GM19328 (cell line): Measurements from ENCODE around the gene SPN.
"Not testable (repeated sequence)": the region's sequence is repeated elsewhere in the genome, so short reads cannot be mapped to it uniquely, and the experiment has no call there.

ENCODE experiments used
- ATAC-seq: cut with Tn5 transposase; IDR thresholded peaks from one replicate; pipeline ENCODE4 v1.9.1; 2021; ENCODE audit warnings: mild to moderate bottlenecking, moderate library complexity; ENCODE audit not compliant: unreplicated experiment

The SPN gene

DNA sequence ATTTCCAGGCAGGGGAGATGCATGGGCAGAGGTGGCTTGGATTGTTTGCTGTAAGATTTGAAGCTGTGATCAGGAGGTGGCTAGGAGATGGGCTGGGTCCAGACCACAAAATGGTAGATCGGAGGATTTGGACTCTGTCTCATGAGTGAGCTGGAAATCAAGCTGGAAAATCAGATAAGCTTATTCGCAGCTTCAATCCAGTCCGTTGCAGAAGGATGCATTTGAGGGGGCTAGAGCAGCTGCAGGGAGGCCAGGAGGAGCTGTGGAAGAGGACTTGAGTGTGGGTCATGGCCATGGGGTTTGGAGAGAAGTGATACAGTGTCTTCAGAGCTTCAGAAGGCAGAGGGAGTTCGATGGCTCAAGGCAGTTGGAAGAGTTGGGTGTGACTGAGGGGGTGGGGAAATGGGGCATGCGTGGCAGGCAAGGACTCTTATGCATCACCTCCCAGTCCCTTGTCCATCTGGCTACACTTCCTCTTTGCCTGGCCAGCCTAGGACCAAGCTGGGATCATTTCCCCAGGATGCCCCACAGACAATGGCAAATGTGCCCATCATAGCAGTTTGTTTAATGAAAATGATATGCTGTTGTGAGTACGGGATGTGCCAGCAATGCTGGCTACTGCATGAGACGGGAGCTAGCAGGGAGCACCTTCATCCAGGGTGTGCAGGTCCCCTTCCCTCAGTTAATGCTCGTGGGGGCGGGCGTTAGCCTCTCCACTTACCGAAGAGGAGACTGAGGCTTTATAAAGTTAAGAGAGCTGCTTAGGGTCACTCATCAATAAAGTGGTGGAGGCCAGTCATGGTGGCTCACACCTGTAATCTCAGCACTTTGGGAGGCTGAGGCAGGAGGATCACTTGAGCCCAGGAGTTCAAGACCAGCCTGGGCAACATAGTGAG, 36.5 kb downstream of the SPN start:
- ATAC-seq: no peak

DNA sequence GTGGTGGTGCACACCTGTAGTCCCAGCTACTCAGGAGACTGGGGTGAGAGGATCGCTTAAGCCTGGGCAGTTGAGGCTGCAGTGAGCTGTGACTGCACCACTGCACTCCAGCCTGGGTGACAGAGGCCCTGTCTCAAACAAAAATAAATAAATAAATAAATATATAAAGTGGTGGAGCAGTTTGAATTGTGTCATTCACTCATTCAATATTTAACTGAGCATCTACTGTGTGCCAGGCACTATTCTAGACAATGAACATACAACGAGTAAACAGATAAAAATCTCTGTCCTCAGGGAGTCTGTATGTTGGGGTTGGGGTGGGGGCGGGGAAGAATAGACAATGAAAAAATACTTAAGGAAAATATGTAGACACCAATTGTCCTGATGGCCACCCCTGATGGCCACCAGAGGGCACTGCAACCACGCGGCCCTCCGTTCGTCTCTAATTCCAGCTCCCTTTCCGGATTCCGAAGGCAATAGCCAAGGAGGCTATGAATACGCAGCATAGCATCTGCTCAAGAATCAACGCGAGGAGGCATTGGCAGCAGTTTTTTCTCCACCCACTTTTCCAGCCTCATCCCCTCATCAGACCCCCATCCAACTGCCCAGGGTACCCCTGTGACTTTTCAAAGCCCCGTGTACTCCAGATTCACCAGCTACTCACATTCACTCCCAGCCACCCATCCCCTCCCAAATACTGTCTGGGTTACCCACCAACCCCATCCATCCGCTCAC, 37.4 kb downstream of the SPN start:
- ATAC-seq: no peak

DNA sequence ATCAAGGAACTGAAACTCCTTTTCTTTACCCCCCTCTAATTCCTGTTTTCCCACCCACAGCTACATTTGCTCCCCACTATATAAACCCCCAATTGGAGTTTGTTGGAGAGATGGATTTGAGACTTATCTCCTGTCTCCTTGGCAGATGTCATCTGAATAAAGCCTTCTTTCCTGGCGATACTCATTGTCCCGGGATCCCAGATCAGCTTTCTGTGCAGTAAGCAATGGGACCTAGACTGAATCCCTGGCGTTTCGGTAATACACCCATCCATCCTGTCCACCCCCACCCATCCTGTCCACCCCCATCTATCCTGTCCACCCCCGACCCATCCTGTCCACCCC, 38.1 kb downstream of the SPN start:
- ATAC-seq: no peak

- ATAC-seq: no peak
Measured at GRCh38 chr16:29702269-29702668, 39.2 kb downstream of the SPN start.

GRCh38 chr16:29705030-29705429, 42.0 kb downstream of the SPN start:
- no peak for ATAC-seq

- ATAC-seq: not testable (repeated sequence)
Measured at GRCh38 chr16:29707160-29707559, 44.1 kb downstream of the SPN start.

- no peak for ATAC-seq
Measured at GRCh38 chr16:29708917-29709600, 46.0 kb downstream of the SPN start.

DNA sequence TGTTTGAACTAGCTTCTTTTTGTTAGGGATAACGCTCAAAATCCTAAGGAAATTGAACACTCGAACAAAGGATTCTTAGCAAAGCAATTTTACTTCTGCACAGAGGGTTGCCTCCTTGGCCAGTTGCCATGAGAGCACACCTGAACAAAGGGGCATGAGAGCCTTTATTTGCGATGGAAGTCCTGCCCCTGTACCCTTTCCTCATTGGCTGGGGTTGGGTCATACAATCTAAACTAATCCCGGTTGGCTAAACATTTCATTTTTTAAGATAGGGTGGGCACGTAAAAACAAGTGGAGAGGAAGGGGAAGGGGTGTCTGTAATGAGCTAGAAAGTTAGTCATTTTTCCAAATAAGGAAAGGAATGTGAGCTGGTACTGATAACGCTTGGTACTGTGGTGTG, 46.6 kb downstream of the SPN start:
- not testable (repeated sequence) for ATAC-seq

DNA sequence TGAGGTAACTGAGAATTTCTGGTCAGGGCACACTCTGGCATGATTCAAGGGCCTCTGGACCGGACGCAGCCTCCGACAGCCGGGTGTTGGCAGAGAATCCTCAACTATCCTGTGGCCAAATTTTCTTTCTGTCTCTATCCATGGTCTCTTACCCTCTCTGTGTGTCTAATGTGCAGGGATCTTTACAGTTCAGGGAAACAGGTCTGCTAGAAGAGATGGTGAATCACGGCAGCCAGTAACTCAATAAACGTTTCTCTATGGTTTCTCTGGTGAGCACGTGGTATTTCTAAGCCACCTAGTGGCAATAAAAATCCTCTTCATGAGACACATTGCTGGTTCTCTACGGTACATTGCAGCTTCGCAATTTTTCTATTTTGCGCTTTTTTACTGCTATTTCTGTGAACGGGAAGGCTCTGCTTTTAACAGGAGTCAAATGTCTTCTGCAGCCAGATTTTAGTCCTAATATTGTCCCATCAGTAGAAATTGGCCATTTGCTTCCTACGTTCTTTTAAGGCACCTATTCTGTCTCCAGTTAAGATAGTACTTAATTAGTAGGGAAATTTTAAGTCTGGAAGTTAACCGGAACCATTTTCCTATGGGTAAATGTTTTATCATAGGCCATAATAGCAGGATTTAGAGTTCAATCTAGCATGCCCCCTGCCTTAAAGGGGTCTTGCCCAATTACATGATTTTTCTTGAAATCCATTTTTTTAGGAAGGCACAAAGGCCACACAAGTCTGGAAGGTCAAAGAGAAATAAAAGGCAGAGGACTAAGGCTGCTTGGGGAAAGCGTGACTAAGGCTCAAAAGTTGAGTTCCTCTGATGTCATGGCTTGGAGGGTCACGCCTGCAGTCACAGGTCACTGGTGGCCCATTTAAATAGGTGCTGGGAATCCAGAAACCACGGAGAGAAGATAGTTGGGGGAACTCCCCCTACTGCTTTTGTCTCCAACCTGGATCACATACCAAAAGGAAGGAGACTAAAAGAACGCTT, 47.5 kb downstream of the SPN start:
- ATAC-seq: no peak

- ATAC-seq: no peak
Measured at GRCh38 chr16:29712809-29713208, 49.8 kb downstream of the SPN start.

GRCh38 chr16:29714396-29714795, 51.3 kb downstream of the SPN start:
- no peak for ATAC-seq

DNA sequence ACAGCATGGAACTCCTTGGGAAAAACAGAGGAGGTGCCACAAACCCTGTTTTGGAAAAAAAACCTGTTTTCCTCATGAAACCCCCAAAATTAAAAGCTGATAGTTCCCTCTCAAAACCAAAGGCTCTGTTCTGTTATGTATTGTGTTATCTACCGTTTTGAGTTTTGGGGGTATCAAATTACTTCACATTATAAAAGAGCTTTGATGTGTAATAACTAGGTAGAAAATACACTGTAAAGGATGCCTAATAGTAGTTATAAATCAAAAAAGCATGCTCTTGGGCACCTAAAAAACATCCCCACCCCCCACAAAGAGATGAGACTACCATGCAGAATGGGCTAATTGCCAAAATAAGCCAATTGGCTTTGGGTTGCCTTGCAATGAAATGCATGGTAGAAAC, 51.9 kb downstream of the SPN start:
- no peak for ATAC-seq

DNA sequence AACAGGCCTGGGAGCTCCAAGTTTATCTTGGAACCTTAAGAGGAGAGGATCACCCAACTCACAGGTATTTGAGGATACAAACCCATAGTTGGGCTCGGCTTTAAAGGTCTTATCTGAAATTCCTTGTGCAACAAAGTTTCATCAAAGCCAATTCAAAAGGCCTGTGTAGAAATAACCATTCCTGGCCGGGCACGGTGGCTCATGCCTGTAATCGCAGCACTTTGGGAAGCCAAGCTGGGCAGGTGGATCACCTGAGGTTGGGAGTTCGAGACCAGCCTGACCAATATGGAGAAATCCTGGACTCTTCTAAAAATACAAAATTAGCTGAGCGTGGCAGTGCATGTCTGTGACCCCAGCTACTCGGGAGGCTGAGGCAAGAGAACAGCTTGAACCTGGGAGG, 54.1 kb downstream of the SPN start:
- no peak for ATAC-seq

GRCh38 chr16:29719063-29719462, 56.0 kb downstream of the SPN start:
- no peak for ATAC-seq
